Heart left ventricle (tissue), 16 donors: ENCODE results near the gene SYNDIG1. TPM values are rescaled to one million over a fixed set of nuclear protein-coding genes. Genes with fewer than 3 reads are reported as not detected.

Experiments used
- ATAC-seq, 4 donors: fragments of 200-7000 bp; cut with Tn5 transposase; one replicate each; pipeline ENCODE4 v1.9.1; 2020 to 2022; ENCODE audit warnings: moderate library complexity in 4 of 4, mild to moderate bottlenecking in 3 of 4, moderate number of reproducible peaks in 1 of 4
- DNase-seq, 5 donors: peaks; one replicate each; pipeline ENCODE4 v3.0.0-alpha.2; 2020
- H3K27ac ChIP-seq, 12 donors: fragments of 200-600 bp; sonication (generic) in 4 of 12; one replicate each; pipeline versions ENCODE4 v1.5.0 to v1.8.0; 2016 to 2022; ENCODE audit warnings: mild to moderate bottlenecking in 2 of 12
- H3K27me3 ChIP-seq, 9 donors: fragments of 200-600 bp; sonication (generic) in 2 of 9; one replicate each; pipeline versions ENCODE4 v1.5.1 to v1.8.0; 2016 to 2022; ENCODE audit warnings: mild to moderate bottlenecking in 3 of 9
- H3K36me3 ChIP-seq, 9 donors: fragments of 200-600 bp; sonication (generic) in 2 of 9; one replicate each; pipeline versions ENCODE4 v1.5.0 to v1.8.0; 2018 to 2022; ENCODE audit warnings: mild to moderate bottlenecking in 2 of 9
- H3K4me1 ChIP-seq, 12 donors: fragments of 200-600 bp; sonication (generic) in 4 of 12; one replicate each; pipeline versions ENCODE4 v1.5.0 to v1.8.0; 2016 to 2022; ENCODE audit warnings: mild to moderate bottlenecking in 3 of 12
- H3K4me3 ChIP-seq, 12 donors: fragments of 200-600 bp; sonication (generic) in 4 of 12; one replicate each; pipeline versions ENCODE4 v1.5.0 to v1.8.0; 2017 to 2022; ENCODE audit warnings: mild to moderate bottlenecking in 9 of 12, moderate library complexity in 4 of 12
- H3K9me3 ChIP-seq, 12 donors: fragments of 200-600 bp; sonication (generic) in 4 of 12; one replicate each; pipeline versions ENCODE4 v1.5.0 to v1.8.0; 2016 to 2022; ENCODE audit warnings: mild to moderate bottlenecking in 1 of 12
- POLR2A ChIP-seq, 2 donors: fragments of 450-650 bp; IDR thresholded peaks; one replicate each; pipeline ENCODE4 v1.6.1; 2017; ENCODE audit warnings: antibody characterized with exemption in 2 of 2, mild to moderate bottlenecking in 2 of 2, moderate library complexity in 2 of 2
- WGBS, 4 donors: extraction: QIAGEN DNeasy Blood & Tissue Kit in 2 of 4; methylation state at CpG; one replicate each; pipeline versions ENCODE4 v1.1.5 to v1.1.7; 2013 to 2018; 5-methylcytosine and 5-hydroxymethylcytosine counted together
- intact Hi-C, 10 donors: fragments of 100-400 bp; cut with DNase I; formaldehyde crosslinking; loops; one replicate each; pipeline versions ENCODE4 v1.11.1 to v1.14.2; 2022
- polyA plus RNA-seq, 2 donors: library from polyadenylated mRNA; stranded (reverse); fragments of 200-250 nt; gene quantifications; one replicate each; pipeline ENCODE4 v1.2.3, GENCODE V29; 2013
- total RNA-seq, 9 donors: library from RNA; depleted of rRNA in 2 of 9; stranded (reverse); fragments of >200 nt in 2 of 9; fragmentation: NEBNext Ultra II Directional in 3 of 9; extraction: Animal tissue kit (Norgen Biotek cat#: 25700) in 3 of 9; gene quantifications; one replicate each; pipeline versions ENCODE4 v1.1.0 to v1.2.4, GENCODE V29; 2016 to 2023
- TF ChIP-seq, protein P1 (sequence below), 12 donors: fragments of 200-600 bp; sonication (generic) in 4 of 12; IDR thresholded peaks; one replicate each; pipeline versions ENCODE4 v1.5.0 to v1.8.0; 2018 to 2022; ENCODE audit warnings: antibody characterized with exemption in 12 of 12, mild to moderate bottlenecking in 5 of 12
- donor health status: ischemic (EF 13 %, LVEDD 7.1; RV severe dilation, severe dysfunction).
- donor health status: healthy with polysubstance abuse.
- donor health status: DM: no; HTN: yes; CAD: no.
- donor health status: DM: no; HTN: no; CAD: no.
- donor health status: ischemic (EF 25% LVEDD 6.9; RV normal size, moderate dysfunction).
- donor health status: ischemic (EF 25% LVEDD 5.7; RV mildly dilated, moderate dysfunction).
- donor health status: healthy.
- donor health status: DM: yes; HTN: yes; CAD: no.
- donor health status: ischemic (EF 35%, LVEDD 5.7; RV mildly dilated, moderate dysfunction).
- donor health status: nonischemic (EF 11% LVEDD 7.7; RV severe dilation, severe dysfunction).
- donor health status: DM: yes; HTN: yes; CAD: no.
- donor health status: PGD.
- donor health status: ischemic (EF 29% LVEDD 5.4; RV normal size, mild dysfunction).
- donor health status: nonischemic (EF 23%, LVEDD 6.1; RV moderate dilation, normal function).

SYNDIG1 gene
- total and polyA plus RNA-seq, 11 donors = 8.4 to 41.8 (median 23.0) TPM

DNA sequence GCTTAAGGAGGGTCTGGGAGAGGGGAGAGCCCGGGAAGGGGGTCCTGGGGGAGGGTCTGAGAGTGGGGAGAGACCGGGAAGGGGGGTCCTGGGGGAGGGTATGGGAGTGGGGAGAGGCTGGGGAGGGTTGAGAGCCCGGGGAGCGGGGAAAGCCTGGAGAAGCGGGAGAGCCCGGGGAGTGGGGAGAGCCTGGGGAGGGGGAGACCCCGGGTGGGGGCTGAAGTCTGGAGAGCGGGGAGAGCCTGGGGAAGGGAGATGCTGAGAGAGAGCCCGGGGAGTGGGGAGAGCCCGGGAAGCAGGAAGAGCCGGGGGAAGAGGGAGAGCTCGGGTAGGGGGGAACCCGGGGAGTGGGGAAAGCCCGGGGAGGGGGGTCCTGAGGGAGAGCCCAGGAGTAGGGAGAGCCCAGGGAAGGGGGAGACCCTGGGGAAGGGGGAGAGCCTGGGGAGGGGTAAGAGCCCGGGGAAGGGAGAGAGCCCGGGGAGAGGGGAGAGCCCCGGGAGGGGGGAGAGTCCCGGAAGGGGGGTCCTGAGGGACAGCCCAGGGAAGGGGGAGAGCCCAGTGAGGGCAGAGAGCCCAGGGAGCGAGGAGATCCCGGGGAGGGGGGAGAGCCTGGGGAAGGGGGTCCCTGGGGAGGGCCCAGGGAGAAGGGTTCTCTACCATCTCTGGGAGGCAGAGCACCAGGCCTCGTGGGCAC, 148.5 kb downstream of the SYNDIG1 start:
- H3K27ac ChIP-seq = no peak overlapping the region

DNA sequence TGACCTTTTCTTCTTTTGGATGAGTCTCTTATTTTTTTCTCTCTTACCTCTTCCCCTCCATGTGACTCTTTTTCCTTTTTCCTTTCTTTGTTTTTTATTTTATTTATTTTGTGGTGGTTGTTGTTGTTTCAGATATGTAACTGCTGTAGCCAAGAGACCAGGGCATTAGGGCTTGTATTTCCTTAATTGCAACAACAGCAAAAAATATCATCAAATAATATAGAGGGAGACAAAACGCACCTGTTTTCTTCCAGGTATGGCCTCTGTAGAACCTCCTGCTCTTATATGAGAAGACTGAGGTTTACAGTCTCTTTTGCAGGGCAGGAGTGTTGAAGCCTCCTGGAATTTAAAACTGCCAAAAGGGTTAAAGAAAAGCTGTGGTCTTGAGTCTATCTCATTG, 149.3 kb downstream of the SYNDIG1 start:
- TF ChIP-seq, protein P1, sequence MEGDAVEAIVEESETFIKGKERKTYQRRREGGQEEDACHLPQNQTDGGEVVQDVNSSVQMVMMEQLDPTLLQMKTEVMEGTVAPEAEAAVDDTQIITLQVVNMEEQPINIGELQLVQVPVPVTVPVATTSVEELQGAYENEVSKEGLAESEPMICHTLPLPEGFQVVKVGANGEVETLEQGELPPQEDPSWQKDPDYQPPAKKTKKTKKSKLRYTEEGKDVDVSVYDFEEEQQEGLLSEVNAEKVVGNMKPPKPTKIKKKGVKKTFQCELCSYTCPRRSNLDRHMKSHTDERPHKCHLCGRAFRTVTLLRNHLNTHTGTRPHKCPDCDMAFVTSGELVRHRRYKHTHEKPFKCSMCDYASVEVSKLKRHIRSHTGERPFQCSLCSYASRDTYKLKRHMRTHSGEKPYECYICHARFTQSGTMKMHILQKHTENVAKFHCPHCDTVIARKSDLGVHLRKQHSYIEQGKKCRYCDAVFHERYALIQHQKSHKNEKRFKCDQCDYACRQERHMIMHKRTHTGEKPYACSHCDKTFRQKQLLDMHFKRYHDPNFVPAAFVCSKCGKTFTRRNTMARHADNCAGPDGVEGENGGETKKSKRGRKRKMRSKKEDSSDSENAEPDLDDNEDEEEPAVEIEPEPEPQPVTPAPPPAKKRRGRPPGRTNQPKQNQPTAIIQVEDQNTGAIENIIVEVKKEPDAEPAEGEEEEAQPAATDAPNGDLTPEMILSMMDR (IDR thresholded peaks at IDR 0.05) = no peak
- no peak for TF ChIP-seq POLR2A (IDR thresholded peaks at IDR 0.05)
- no peak overlapping the region for H3K27ac ChIP-seq
- H3K36me3 ChIP-seq = no peaks in the 10 kb centered on the region
- H3K27me3 ChIP-seq = no peaks in the 10 kb centered on the region
- H3K9me3 ChIP-seq = no peaks in the 10 kb centered on the region
- DNase-seq (no peak), ATAC-seq (no peak)
- peaks cover 0 to 11% (median 0%) of the 10 kb centered on the region in 12 donors for H3K4me1 ChIP-seq
- intact Hi-C loops = loop anchor here in 1 of 10 donors (10.0 kb wide), 1 partner anchor 144 kb away; no protein-coding TSS in a partner anchor
- no peak overlapping the region for H3K4me3 ChIP-seq
- WGBS, 4 donors = 78 to 94% (median 87%) methylated on average over 1 of the region's 1 CpG

More for the DNA sequence above, 148.5 kb downstream of the SYNDIG1 start:
- no peak for DNase-seq
- Histone ChIP-seq H3K4me1 (peaks cover 0 to 19% (median under 1%) of the 10 kb centered on the region in 12 donors), H3K27me3 (no peaks in the 10 kb centered on the region), H3K36me3 (no peaks in the 10 kb centered on the region), H3K9me3 (no peaks in the 10 kb centered on the region), H3K4me3 (no peak overlapping the region)
- TF ChIP-seq POLR2A (IDR thresholded peaks at IDR 0.05) = no peak
- TF ChIP-seq, protein P1 (IDR thresholded peaks at IDR 0.05) = no peak
- WGBS, 4 donors = 65 to 82% (median 74%) methylated on average over 18 to 21 of the region's 21 CpGs
- intact Hi-C loops = loop anchor here in 1 of 10 donors (10.0 kb wide), 1 partner anchor 143 kb away; no protein-coding TSS in a partner anchor
- ATAC-seq = peak in 1 of 4 donors; percentile 29

DNA sequence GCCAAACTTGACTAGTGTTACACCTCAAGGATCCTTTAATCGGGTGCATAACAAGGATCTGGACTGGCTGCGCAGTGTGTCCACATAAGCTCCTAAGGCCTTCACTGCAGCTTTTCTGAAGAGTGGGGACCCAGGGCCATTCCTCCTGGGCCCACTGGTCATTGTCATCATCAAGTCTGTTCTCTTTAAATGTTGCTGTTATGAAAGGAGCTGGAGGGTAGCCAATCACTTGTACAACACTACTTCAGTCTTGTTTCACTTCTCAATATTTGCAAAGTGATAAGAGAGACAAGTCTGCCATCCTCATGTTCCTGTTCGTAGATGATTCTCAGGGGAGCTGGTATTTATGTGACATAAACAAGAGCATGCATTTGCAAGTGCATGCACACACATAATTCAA, 149.8 kb downstream of the SYNDIG1 start:
- H3K36me3 ChIP-seq = no peaks in the 10 kb centered on the region
- DNase-seq (no peak), ATAC-seq (peak; percentile 12 to 71 (median 48))
- H3K4me3 ChIP-seq = no peak overlapping the region
- intact Hi-C loops = loop anchor here in 1 of 10 donors (10.0 kb wide), 1 partner anchor 144 kb away; no protein-coding TSS in a partner anchor
- H3K27me3 ChIP-seq = no peaks in the 10 kb centered on the region
- H3K9me3 ChIP-seq = no peaks in the 10 kb centered on the region
- peaks cover 0 to 10% (median 0%) of the 10 kb centered on the region in 12 donors for H3K4me1 ChIP-seq
- no peak overlapping the region for H3K27ac ChIP-seq
- TF ChIP-seq, protein P1 (IDR thresholded peaks at IDR 0.05) = no peak
- no peak for TF ChIP-seq POLR2A (IDR thresholded peaks at IDR 0.05)
- WGBS, 4 donors = 60 to 63% (median 62%) methylated on average over 3 of the region's 3 CpGs

DNA sequence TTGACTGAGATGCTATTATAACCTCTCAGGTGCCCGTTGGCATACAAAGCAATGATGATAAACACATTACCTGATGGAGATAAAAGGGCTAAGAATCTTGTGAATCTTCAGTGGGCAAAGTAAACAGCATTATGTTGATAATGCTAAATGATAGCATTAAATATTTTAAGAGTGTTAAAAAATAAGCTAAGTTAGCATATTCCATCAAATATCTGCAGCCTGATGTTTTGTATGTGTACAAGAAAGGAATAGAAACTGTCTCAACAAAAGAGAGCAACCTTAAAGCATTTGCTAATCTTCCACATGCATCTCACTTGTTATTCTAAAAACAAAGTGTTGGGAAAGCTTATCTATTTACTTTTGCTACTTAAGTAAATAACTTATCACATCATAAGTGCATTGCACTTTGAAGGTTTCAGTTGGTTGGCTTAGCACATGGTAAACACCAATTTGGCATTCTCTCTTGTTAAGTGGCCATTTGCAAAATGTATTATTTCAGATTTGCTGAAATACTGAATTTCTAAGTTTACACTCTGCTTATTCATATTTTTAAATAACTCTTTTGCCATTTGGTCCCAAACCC, 151.6 kb downstream of the SYNDIG1 start:
- Histone ChIP-seq H3K36me3 (no peaks in the 10 kb centered on the region), H3K4me3 (no peak overlapping the region), H3K27ac (no peak overlapping the region), H3K9me3 (no peaks in the 10 kb centered on the region), H3K27me3 (no peaks in the 10 kb centered on the region), H3K4me1 (peaks cover 0 to 10% (median 0%) of the 10 kb centered on the region in 12 donors)
- DNase-seq = no peak
- TF ChIP-seq POLR2A (IDR thresholded peaks at IDR 0.05) = no peak
- TF ChIP-seq, protein P1 (IDR thresholded peaks at IDR 0.05) = no peak
- ATAC-seq = no peak
- 83 to 90% (median 85%) methylated on average over 1 of the region's 1 CpG for WGBS, 4 donors
- intact Hi-C loops = loop anchor here in 1 of 10 donors (10.0 kb wide), 1 partner anchor 134 kb away; no protein-coding TSS in a partner anchor
